GM21360 (cell line): ENCODE measurements around the gene ATRN.

Experiments
- ATAC-seq: cut with Tn5 transposase; IDR thresholded peaks from one replicate; pipeline ENCODE4 v1.9.1; 2021; ENCODE audit warnings: mild to moderate bottlenecking, moderate library complexity; ENCODE audit not compliant: unreplicated experiment

The ATRN gene

DNA sequence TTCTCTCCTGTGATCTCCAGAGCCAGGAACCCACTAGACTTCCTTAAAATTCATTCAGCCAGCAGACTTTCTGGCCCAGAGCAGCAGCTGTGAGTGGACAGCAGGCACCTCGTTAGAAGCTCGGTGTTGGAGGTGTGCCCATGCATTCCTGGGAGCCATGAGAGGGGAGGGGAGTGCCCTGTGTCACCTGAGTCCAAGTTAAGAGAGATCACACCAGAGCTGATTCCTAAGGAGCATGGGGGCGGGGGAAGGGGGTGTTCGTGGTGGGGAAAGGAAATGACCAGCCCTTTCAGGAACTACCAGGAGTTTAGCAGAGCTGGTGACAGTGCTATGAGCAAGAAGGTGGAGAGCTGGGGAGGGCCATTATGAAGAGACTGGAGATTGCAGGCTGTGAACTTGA lies 145.4 kb downstream of the ATRN start:
- ATAC-seq = no peak

DNA sequence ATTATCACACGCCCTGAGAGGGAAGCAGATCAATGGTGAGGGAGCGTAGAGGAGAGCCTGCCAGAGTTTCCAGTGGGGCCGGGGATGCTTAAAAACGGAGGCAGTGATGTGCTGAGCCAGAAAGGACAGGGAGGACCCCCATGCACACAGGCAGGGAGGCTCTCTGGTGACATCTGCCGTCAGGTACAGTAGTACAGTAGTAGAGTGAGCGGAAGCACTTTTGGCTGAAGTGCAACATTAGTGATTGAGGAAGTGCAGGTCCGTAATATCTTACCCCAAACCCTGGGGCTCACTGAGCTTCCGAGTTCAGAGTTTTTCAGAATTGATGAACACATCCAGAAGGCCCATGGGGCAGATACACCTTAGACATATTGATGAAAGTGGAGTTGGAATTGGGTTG lies 150.3 kb downstream of the ATRN start:
- no peak for ATAC-seq

DNA sequence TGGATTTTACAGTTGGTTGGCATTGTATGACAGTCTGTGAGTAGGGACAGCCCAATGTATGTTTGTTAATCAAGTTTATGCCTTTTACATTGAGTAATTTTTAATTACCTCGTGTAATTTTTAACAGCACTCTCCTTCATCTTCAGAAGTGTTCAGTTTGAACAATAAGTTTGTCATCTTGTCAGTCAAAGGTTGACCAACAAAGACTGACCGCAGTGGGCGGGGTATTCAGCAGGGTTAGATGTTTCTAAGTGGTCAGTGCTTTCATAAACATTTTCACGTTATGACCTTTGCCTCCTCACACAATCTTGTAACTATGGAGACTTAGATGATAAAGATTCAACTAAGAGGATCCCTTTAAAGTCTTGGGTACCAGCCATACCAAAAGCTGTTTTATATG lies 151.6 kb downstream of the ATRN start:
- no peak for ATAC-seq

DNA sequence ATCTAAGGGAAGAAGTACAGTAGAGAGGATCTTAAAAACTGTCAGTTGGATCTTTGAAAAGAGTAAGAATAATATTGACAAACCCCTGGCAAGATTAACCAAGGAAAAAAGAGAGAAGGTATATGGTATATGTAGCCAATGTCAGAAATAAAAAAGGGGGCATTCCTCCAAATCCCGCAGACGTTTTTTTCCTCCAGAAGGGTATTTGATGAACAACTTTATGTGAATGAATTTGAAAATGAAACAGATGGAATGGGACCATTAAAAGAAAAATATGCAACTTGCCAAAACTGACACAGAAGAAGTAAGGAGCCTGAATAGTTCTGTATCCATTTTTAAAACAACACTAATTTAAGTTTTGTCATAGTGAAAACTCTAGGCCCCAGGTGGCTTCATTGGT lies 156.7 kb downstream of the ATRN start:
- no peak for ATAC-seq

DNA sequence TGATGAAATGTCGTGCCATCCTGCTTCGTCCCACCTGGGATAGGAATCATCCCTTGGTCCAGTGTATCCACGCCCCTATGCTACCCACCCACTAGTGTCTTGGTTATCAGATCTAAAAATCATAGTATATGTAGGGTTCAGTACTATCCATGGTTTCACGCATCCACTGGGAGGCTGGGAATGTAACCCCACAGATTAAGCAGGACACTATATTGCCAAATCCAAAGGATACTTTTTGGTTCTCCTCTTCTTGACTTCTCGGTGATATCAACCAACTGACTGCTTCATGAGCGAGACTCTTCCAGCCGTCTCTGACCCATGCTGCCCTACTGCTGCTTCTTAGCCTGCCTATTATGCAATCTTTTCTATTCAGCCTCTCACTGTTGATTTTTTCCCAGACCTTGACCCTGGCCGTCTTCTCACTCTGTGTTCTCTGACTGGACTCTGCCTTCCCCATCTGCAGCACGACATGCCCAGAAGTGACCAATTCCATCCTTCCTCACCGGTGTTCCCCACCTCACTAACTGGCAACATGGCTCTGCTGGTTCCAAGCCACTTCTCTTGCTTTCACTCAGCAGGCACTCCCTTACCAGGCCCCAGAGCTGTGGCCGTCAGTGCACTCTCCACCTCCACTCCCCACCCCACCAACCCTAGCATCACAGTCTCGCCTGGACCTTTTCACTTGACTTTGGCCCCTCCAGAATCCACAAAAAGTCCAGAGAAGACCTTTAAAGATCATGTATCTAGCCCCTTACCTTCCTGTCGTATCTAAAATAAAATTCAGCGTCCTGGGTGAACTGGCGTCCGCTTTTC lies 157.9 kb downstream of the ATRN start:
- no peak for ATAC-seq

GRCh38 chr20:3629893-3630292 lies 159.1 kb downstream of the ATRN start:
- no peak for ATAC-seq

GRCh38 chr20:3630429-3630828 lies 159.6 kb downstream of the ATRN start:
- no peak for ATAC-seq

DNA sequence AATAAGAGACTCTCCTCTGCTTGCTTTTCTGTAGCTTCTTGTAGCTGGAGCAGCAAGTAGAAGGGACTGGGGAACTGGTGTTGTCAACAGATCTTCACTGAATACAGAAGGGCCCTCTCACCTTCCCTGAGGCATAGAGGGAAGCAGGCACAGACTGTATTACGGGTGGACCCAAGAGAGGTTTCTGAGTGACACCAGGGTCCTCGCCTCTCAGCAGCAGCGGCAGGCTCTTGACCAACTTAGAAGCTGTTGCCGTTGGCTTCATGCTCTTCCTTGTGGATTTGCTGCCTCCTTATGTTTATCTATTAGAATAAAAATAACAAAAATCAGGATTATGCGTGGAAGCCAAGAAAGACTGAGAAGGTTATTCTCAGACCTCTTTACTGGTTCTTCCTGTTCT lies 160.7 kb downstream of the ATRN start:
- no peak for ATAC-seq

- no peak for ATAC-seq
Observed at GRCh38 chr20:3632311-3633004, 161.6 kb downstream of the ATRN start.

- no peak for ATAC-seq
Observed at GRCh38 chr20:3633913-3634478, 163.2 kb downstream of the ATRN start.

DNA sequence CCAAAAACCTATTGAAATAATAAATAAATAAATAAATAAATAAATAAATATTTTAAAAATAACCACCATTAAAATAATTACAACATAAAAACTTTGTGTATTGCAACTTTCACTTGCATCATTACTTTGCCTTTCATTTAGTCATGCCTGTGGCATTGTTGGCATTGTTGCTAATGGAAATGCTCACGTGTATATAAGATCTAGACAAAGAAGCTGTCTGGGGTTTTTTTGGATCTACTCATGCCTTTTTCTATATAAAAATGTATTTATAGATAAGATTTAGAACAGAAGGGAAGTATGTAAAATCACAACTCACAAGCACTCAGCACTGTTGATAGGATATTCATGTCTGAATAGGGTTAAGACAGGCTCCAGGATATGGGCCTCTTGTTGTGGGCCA lies 164.5 kb downstream of the ATRN start:
- ATAC-seq = no peak

DNA sequence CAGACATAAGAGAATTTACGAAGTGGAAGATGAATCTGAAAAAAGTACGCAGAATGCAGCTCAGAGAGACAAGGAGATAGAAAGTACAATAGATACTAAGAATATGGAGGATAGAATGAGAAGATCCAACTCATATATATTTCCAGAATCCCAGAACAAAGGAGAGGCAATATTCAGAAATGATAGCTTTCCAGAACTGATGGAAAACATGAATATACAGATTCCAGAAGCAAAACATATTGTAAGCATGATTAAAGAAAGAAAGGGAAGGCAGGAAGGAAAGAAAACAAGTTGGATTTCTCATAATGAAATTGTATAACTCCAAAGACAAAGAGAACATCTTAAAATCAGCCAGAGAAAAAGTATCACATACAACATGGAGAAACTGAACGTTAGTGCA lies 169.4 kb downstream of the ATRN start:
- ATAC-seq = no peak

GRCh38 chr20:3645309-3646066 lies 174.7 kb downstream of the ATRN start:
- ATAC-seq = no peak

DNA sequence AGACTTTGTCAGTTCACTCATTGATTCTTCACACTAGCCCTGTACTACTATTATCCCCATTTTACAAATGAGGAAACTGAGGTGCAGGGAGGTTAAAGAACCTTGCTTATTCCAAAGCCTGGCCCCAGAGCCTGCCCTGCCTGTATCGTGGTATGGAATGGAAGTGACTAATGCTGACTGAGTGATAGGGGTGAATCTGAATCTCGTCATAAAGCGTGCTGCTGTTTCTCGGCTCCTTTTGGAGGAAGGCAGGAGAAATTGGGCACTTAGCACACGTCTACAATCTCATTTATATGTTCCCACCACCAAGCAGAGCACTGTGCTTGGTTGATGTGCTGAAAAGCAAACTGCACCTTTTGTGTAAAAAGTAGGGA lies 175.2 kb downstream of the ATRN start:
- ATAC-seq = no peak

DNA sequence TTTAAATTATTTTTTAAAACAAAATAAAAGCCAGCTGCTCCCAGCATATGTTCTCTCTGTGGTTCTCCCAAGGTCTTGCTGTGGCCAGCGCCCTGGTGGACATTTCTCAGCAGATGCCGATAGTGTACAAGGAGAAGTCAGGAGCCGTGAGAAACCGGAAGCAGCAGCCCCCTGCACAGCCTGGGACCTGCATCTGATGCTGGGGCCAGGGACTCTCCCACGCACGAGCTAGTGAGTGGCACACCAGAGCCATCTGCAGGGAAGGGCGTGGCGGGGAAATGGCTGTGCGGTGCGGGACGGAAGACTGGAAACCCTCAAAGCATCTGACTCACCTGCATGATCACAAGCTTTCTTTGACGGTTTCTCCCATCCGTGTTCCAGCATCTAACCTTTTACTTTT lies 175.8 kb downstream of the ATRN start:
- ATAC-seq = no peak

DNA sequence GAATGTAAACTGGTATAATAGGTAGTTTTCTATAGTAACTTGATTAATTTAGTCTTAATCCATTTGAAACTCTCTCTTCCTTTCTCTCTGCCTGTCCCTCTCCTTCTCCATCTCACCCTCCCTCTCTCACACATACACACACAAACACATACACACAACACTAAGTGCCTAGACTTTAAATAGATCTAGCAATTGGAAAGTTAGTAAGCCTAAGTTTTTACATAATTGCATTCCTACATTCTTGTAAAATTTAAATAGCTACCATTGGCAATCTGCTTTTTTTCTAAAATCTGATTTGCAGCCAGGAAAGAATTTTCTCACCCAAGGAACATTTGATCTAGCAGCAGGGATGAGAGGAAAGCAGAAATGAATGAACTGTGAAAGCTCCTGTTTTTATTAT lies 176.7 kb downstream of the ATRN start:
- no peak for ATAC-seq

DNA sequence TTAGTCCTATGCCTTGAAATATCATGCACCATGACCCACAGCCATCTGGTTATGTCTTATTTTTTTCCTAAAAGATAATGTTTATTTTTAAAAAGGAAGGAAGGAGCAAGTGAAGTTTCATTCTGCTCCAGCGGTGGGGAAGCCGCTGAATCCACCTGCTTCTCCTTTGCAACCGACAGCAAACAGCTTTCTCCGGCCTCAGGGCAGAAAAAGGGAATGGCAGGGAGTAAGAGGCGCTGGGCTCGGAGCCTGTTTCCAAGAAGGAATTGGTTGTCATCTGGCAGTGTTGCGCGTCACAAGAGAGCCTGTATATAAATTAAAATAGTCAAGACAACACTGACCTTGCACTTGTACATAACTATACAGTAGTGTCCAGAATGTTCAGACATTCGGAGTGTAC lies 178.1 kb downstream of the ATRN start:
- no peak for ATAC-seq

DNA sequence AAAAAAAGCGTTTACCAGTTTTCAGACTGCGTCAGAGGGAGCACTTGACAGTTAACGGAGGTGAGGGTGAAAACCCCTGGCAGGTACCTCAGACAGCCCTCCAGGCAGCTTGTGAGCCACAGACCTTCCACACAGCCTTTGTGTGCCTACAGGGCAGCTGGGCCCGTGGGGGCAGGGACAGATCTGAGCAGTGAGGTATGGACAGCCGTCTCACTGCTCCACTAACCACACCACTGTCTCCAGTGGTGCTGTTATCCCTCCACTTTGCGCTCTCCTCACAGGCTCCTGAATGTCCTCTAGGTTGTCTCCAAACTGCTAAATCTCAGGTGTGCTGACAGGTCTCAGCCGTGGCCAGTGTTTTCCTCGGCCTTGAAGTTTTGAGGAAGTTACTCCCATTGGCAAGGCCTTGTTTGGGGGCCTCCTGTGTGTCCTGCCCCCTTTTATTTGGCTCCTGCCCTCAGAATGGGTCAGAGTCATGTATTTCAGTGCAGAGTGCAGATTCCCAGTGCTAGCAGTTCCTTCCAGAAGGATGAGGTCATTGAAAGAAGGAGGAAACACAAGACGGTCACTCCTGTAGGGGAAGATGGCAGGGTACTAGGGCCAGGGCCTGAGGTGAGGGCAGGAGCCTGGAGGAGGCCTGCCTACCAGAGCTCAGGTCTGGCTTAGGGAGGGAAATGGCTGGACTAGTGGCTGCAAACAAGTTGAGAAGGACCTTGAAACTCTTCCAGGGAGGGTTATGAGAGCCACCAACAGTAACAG lies 180.6 kb downstream of the ATRN start:
- ATAC-seq = no peak

- ATAC-seq = no peak
Observed at GRCh38 chr20:3652221-3652620, 181.4 kb downstream of the ATRN start.

GRCh38 chr20:3652676-3653596 lies 182.1 kb downstream of the ATRN start:
- ATAC-seq = no peak
